Adrenal gland (tissue), 12 donors: ENCODE results near the gene EDNRB. TPM values are rescaled to one million over a fixed set of nuclear protein-coding genes. Genes with fewer than 3 reads are reported as not detected.

ENCODE experiments used
- polyA plus RNA-seq, 3 donors: library from polyadenylated mRNA; stranded (reverse); fragments of 200-250 nt in 2 of 3; fragments of 350-450 nt in 1 of 3; fragmentation: Illumina TruSeq in 1 of 3; extraction: RNeasy Lipid Tissue Mini Kit (QIAGEN cat#74804) in 1 of 3; gene quantifications; one replicate each; pipeline ENCODE4 v1.2.3, GENCODE V29; 2013 to 2014
- small RNA-seq, 2 donors: library from RNA; depleted of rRNA; stranded (forward); fragments of <200 nt; gene quantifications; one replicate each; pipeline ENCODE3, GENCODE V24; 2016
- total RNA-seq, 9 donors: library from RNA; depleted of rRNA in 4 of 9; stranded (reverse); fragments of >200 nt in 4 of 9; fragments of 120-200 nt in 1 of 9; fragmentation: NEBNext Ultra II Directional in 1 of 9; extraction: Animal tissue kit (Norgen Biotek cat#: 25700) in 1 of 9; gene quantifications; one replicate each; pipeline versions ENCODE4 v1.1.0 to v1.2.4, GENCODE V29; 2013 to 2023
- donor health status: healthy with polysubstance abuse.
- donor health status: Bipolar disorder and iron deficiency.
- donor health status: DM: yes; HTN: yes; CAD: no.
- donor health status: DM: no; HTN: no; CAD: no.
- donor health status: DM: no; HTN: no; CAD: no.
- donor health status: DM: yes; HTN: yes; CAD: no.

EDNRB gene
- total and polyA plus RNA-seq, 12 donors: 14.0 to 216 (median 91.5) TPM

Small RNA genes lying within 50 kb of the gene (small RNA-seq; reads per million reads assigned to genes)
- 0 reads per million in 2 donors for gene RN7SL810P

Other genes starting within 250 kb of the EDNRB start
- 10 to 100 TPM in 8 of 9 donors, 1 to 10 TPM in 1; 7.0 to 26.7 (median 14.9) TPM for gene SLAIN1, start 221.1 kb downstream of the EDNRB start, total RNA-seq
- gene SLAIN1, start 221.1 kb downstream of the EDNRB start, polyA plus RNA-seq: 10 to 100 TPM in 1 of 3 donors, 1 to 10 TPM in 2; 5.5 to 24.0 (median 9.0) TPM